Stimulated activated CD4-positive, alpha-beta T cell treated with anti-CD3 and anti-CD28 coated beads, TNF-alpha, amount 100 ng/mL, for 24 hours (primary cell): ENCODE data around the gene RRP7A.
A peak's percentile ranks its signal among the peaks of the same experiment; 100 is the strongest.
"Not testable (repeated sequence)": the region's sequence is repeated elsewhere in the genome, so short reads cannot be mapped to it uniquely, and the experiment has no call there.

Source experiments
- DNase-seq, 3 experiments: peaks; one replicate each; pipeline ENCODE4 v3.0.0-alpha.2; 2020; ENCODE audit warnings: low read depth in 3 of 3

RRP7A gene

GRCh38 chr22:42519525-42520401 lies at the start of gene RRP7A:
Gene RRP7A, minus strand, starts transcription at chr22:42519796. Its CDS starts 10 bp downstream, at chr22:42519786.
- peak; percentile 73 to 83 (median 83) for DNase-seq

GRCh38 chr22:42567950-42568349 lies 48.4 kb upstream of the RRP7A start:
- DNase-seq, result not testable (repeated sequence)

GRCh38 chr22:42565956-42566355 lies 46.4 kb upstream of the RRP7A start:
- DNase-seq, result no peak

GRCh38 chr22:42564699-42565098 lies 45.1 kb upstream of the RRP7A start:
- no peak for DNase-seq

- not testable (repeated sequence) for DNase-seq
Measured at GRCh38 chr22:42563943-42564342, 44.3 kb upstream of the RRP7A start.

GRCh38 chr22:42562684-42563083 lies 43.1 kb upstream of the RRP7A start:
- DNase-seq, result no peak

GRCh38 chr22:42562279-42562678 lies 42.7 kb upstream of the RRP7A start:
- DNase-seq, result no peak

GRCh38 chr22:42561856-42562255 lies 42.3 kb upstream of the RRP7A start:
- DNase-seq, result no peak

- DNase-seq, result no peak
Measured at GRCh38 chr22:42560781-42561180, 41.2 kb upstream of the RRP7A start.

- no peak for DNase-seq
Measured at GRCh38 chr22:42560381-42560780, 40.8 kb upstream of the RRP7A start.

- peak; percentile 67 to 89 (median 84) for DNase-seq
Measured at GRCh38 chr22:42553475-42554361, 34.1 kb upstream of the RRP7A start, which contains the start of gene SERHL2. Gene SERHL2, plus strand, starts transcription at chr22:42553956. Its CDS starts 65 bp downstream, at chr22:42554021.

- not testable (repeated sequence) for DNase-seq
Measured at GRCh38 chr22:42552294-42552647, 32.7 kb upstream of the RRP7A start.

GRCh38 chr22:42549331-42550060 lies 29.9 kb upstream of the RRP7A start:
- DNase-seq, result no peak

GRCh38 chr22:42548597-42549330 lies 29.2 kb upstream of the RRP7A start:
- DNase-seq, result no peak

GRCh38 chr22:42548126-42548525 lies 28.5 kb upstream of the RRP7A start:
- DNase-seq, result not testable (repeated sequence)

GRCh38 chr22:42547562-42547961 lies 28.0 kb upstream of the RRP7A start:
- DNase-seq, result no peak

- no peak for DNase-seq
Measured at GRCh38 chr22:42544686-42545085, 25.1 kb upstream of the RRP7A start.

- not testable (repeated sequence) for DNase-seq
Measured at GRCh38 chr22:42539236-42539771, 19.7 kb upstream of the RRP7A start.

- DNase-seq, result not testable (repeated sequence)
Measured at GRCh38 chr22:42537199-42537831, 17.7 kb upstream of the RRP7A start.

GRCh38 chr22:42536634-42537033 lies 17.0 kb upstream of the RRP7A start:
- not testable (repeated sequence) for DNase-seq
